ENCODE data around the gene HCFC1R1. TPM values are rescaled to one million over a fixed set of nuclear protein-coding genes. Genes with fewer than 3 reads are reported as not detected.

HCFC1R1 gene
- total and polyA plus RNA-seq, 2 experiments from 2014 or later = 30.2 to 192 TPM

GRCh38 chr16:2976201-2976600 lies 47.5 kb downstream of the HCFC1R1 start (continued):
- TF ChIP-seq ZNF462 (CRISPR knock-in tag; IDR thresholded peaks at IDR 0.05) (no peak), CTCF (conservative IDR thresholded peaks at IDR 0.05; ENCODE audit: low read depth in 2 of 2) (no peak), JUNB (IDR thresholded peaks at IDR 0.05; ENCODE audit: unreplicated experiment) (no peak), ZNF331 (CRISPR knock-in tag; IDR thresholded peaks at IDR 0.05; ENCODE audit: low read depth) (no peak), EZH2 (IDR thresholded peaks at IDR 0.05; ENCODE audit: low read depth, unreplicated experiment) (no peak)
- TF ChIP-seq, protein P1, sequence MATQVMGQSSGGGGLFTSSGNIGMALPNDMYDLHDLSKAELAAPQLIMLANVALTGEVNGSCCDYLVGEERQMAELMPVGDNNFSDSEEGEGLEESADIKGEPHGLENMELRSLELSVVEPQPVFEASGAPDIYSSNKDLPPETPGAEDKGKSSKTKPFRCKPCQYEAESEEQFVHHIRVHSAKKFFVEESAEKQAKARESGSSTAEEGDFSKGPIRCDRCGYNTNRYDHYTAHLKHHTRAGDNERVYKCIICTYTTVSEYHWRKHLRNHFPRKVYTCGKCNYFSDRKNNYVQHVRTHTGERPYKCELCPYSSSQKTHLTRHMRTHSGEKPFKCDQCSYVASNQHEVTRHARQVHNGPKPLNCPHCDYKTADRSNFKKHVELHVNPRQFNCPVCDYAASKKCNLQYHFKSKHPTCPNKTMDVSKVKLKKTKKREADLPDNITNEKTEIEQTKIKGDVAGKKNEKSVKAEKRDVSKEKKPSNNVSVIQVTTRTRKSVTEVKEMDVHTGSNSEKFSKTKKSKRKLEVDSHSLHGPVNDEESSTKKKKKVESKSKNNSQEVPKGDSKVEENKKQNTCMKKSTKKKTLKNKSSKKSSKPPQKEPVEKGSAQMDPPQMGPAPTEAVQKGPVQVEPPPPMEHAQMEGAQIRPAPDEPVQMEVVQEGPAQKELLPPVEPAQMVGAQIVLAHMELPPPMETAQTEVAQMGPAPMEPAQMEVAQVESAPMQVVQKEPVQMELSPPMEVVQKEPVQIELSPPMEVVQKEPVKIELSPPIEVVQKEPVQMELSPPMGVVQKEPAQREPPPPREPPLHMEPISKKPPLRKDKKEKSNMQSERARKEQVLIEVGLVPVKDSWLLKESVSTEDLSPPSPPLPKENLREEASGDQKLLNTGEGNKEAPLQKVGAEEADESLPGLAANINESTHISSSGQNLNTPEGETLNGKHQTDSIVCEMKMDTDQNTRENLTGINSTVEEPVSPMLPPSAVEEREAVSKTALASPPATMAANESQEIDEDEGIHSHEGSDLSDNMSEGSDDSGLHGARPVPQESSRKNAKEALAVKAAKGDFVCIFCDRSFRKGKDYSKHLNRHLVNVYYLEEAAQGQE (IDR thresholded peaks at IDR 0.05; ENCODE audit: unreplicated experiment) = no peak

Measured in GM23338 (cell line).